NCI-H146 treated with DMSO at 0.1 percent for 48 hours (cell line): ENCODE measurements around the gene CADPS2.
A peak's percentile ranks its signal among the peaks of the same experiment; 100 is the strongest.
"Not testable (repeated sequence)": the region's sequence is repeated elsewhere in the genome, so short reads cannot be mapped to it uniquely, and the experiment has no call there.

Source experiments
- DNase-seq: peaks from one replicate; lab custom pipeline; 2025; ENCODE audit not compliant: unreplicated experiment; lab: John Stamatoyannopoulos, UW

CADPS2 gene

GRCh38 chr7:122677149-122677548 lies 209.1 kb downstream of the CADPS2 start:
- DNase-seq, result no peak

GRCh38 chr7:122676466-122676865 lies 209.8 kb downstream of the CADPS2 start:
- no peak for DNase-seq

GRCh38 chr7:122675621-122676020 lies 210.6 kb downstream of the CADPS2 start:
- DNase-seq, result no peak

GRCh38 chr7:122675011-122675410 lies 211.2 kb downstream of the CADPS2 start:
- no peak for DNase-seq

GRCh38 chr7:122674502-122674901 lies 211.8 kb downstream of the CADPS2 start:
- no peak for DNase-seq

- no peak for DNase-seq
Observed at GRCh38 chr7:122673951-122674350, 212.3 kb downstream of the CADPS2 start.

- no peak for DNase-seq
Observed at GRCh38 chr7:122672536-122672935, 213.7 kb downstream of the CADPS2 start.

GRCh38 chr7:122663733-122664132 lies 222.5 kb downstream of the CADPS2 start:
- DNase-seq, result no peak

GRCh38 chr7:122658856-122659255 lies 227.4 kb downstream of the CADPS2 start:
- no peak for DNase-seq

- DNase-seq, result no peak
Observed at GRCh38 chr7:122653685-122654084, 232.6 kb downstream of the CADPS2 start.

- DNase-seq, result no peak
Observed at GRCh38 chr7:122652876-122653275, 233.4 kb downstream of the CADPS2 start.

- DNase-seq, result no peak
Observed at GRCh38 chr7:122651451-122651850, 234.8 kb downstream of the CADPS2 start.

- no peak for DNase-seq
Observed at GRCh38 chr7:122643250-122643649, 243.0 kb downstream of the CADPS2 start.

- DNase-seq, result no peak
Observed at GRCh38 chr7:122638459-122638858, 247.8 kb downstream of the CADPS2 start.

- no peak for DNase-seq
Observed at GRCh38 chr7:122637784-122638183, 248.5 kb downstream of the CADPS2 start.

GRCh38 chr7:122635481-122635880 lies 250.8 kb downstream of the CADPS2 start:
- not testable (repeated sequence) for DNase-seq

- no peak for DNase-seq
Observed at GRCh38 chr7:122633472-122633871, 252.8 kb downstream of the CADPS2 start.

GRCh38 chr7:122632238-122632637 lies 254.0 kb downstream of the CADPS2 start:
- DNase-seq, result no peak

- no peak for DNase-seq
Observed at GRCh38 chr7:122629412-122629953, 256.8 kb downstream of the CADPS2 start.

GRCh38 chr7:122628651-122629411 lies 257.4 kb downstream of the CADPS2 start:
- DNase-seq, result no peak

- peak; percentile 25 for DNase-seq
Observed at GRCh38 chr7:122626785-122627184, 259.5 kb downstream of the CADPS2 start.

GRCh38 chr7:122622682-122623081 lies 263.6 kb downstream of the CADPS2 start:
- no peak for DNase-seq

GRCh38 chr7:122619664-122620063 lies 266.6 kb downstream of the CADPS2 start:
- no peak for DNase-seq
